ENCODE data around the gene EDA. TPM values are rescaled to one million over a fixed set of nuclear protein-coding genes. Genes with fewer than 3 reads are reported as not detected.

The EDA gene
- total RNA-seq, 2 experiments from 2014 or later = 1.8 to 3.9 TPM

DNA sequence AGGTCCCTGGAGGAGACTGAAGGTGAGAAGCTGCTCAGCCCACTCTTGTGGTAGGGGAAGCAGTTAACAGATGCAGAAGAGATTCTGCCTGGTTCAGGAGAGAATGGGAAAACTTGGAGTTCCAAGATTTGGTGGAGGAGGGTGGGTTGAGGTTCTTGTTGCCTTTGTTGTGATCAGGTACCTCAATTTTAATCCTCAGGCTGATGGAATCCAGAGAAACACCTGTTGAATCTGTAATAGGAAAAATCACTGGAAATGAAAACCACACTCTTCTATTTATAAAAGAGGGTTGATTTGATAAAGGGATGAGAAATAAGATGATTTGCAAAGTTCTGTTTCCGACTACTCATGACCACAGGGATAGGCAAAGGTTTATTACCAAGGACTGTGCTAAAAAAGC lies 132.1 kb downstream of the EDA start:
- no peaks in the 10 kb centered on the region for H3K9me2 ChIP-seq (ENCODE audit: insufficient read depth, low read length)
- H3K79me2 ChIP-seq (ENCODE audit: insufficient read depth, low read depth, low read length) = no peaks in the 10 kb centered on the region
- no peak overlapping the region for H3K4me2 ChIP-seq (ENCODE audit: low read length)
- intact Hi-C loops (cut with micrococcal nuclease; ENCODE audit: unreplicated experiment) = no loop called here
- CTCF ChIA-PET (ENCODE audit: unreplicated experiment) = no interaction called here
- no TSS peak for BruUV-seq (replicated peaks)
- H3K9me3 ChIP-seq (ENCODE audit: low read length) = no peaks in the 10 kb centered on the region
- H4K20me1 ChIP-seq (ENCODE audit: insufficient read depth, low read length) = no peaks in the 10 kb centered on the region
- POLR2A ChIA-PET = interaction anchor here (0.5 kb wide), 1 partner anchor 12 kb away, joined by 4 read pairs; no protein-coding TSS in a partner anchor
- H2AFZ ChIP-seq (ENCODE audit: low read length) = no peak overlapping the region
- H3K4me1 ChIP-seq (ENCODE audit: insufficient read depth, low read length, poor library complexity, severe bottlenecking) = no peaks in the 10 kb centered on the region
- TF ChIP-seq EZH2phosphoT487 (IDR thresholded peaks at IDR 0.05; ENCODE audit: borderline replicate concordance, low read depth, low read length) = no peak
- TF ChIP-seq, protein P1, sequence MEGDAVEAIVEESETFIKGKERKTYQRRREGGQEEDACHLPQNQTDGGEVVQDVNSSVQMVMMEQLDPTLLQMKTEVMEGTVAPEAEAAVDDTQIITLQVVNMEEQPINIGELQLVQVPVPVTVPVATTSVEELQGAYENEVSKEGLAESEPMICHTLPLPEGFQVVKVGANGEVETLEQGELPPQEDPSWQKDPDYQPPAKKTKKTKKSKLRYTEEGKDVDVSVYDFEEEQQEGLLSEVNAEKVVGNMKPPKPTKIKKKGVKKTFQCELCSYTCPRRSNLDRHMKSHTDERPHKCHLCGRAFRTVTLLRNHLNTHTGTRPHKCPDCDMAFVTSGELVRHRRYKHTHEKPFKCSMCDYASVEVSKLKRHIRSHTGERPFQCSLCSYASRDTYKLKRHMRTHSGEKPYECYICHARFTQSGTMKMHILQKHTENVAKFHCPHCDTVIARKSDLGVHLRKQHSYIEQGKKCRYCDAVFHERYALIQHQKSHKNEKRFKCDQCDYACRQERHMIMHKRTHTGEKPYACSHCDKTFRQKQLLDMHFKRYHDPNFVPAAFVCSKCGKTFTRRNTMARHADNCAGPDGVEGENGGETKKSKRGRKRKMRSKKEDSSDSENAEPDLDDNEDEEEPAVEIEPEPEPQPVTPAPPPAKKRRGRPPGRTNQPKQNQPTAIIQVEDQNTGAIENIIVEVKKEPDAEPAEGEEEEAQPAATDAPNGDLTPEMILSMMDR (conservative IDR thresholded peaks at IDR 0.05; ENCODE audit: low read length) = no peak
- no peak overlapping the region for H3K4me3 ChIP-seq (ENCODE audit: low read depth, low read length, poor library complexity, severe bottlenecking)
- DNase-seq (ENCODE audit: low spot score) = no peak
- no peaks in the 10 kb centered on the region for H3K36me3 ChIP-seq (ENCODE audit: insufficient read depth, low read length)
- no peak overlapping the region for H3K27ac ChIP-seq (ENCODE audit: low read depth, low read length, poor library complexity, severe bottlenecking)

DNA sequence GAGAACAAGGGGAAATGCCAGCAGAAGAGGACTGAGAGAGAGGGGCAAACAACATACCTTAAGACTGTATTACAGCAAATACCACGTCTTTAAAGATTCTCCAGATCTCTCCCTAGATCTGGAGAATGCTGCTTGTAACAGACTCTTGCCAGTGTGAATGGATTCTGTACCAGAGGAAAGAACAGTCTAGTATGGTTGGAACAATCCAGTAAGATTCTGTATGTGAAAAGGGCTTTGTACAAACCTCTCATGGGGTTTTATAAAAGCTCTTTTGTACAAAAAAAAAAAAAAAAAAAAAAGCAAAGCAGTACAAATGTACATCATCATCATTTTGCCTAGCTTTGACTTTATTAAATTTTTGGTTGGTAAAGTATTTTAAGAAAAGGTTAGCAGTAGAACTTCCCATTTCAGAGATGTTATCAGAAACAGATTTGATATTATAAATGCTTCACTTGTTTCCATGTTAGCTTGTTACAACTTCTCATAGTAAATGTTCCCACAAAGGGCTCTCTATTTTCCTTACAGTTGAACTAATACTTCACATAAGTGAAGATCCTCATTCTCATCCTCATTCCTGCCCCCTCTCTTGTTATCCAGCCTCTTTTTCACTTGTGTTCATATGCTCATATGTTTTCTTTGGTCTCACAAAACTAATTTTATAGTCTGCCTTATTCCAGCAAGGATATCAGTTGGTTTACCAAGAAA lies 144.2 kb downstream of the EDA start:
- Histone ChIP-seq H3K36me3 (ENCODE audit: insufficient read depth, low read length) (no peaks in the 10 kb centered on the region), H3K4me1 (ENCODE audit: insufficient read depth, low read length, poor library complexity, severe bottlenecking) (no peaks in the 10 kb centered on the region), H3K9me3 (ENCODE audit: low read length) (no peaks in the 10 kb centered on the region), H3K4me2 (ENCODE audit: low read length) (no peak overlapping the region), H3K27ac (ENCODE audit: low read depth, low read length, poor library complexity, severe bottlenecking) (no peak overlapping the region), H3K9me2 (ENCODE audit: insufficient read depth, low read length) (no peaks in the 10 kb centered on the region), H2AFZ (ENCODE audit: low read length) (no peak overlapping the region), H3K79me2 (ENCODE audit: insufficient read depth, low read depth, low read length) (no peaks in the 10 kb centered on the region), H3K4me3 (ENCODE audit: low read depth, low read length, poor library complexity, severe bottlenecking) (no peak overlapping the region), H4K20me1 (ENCODE audit: insufficient read depth, low read length) (no peaks in the 10 kb centered on the region)
- ChIA-PET POLR2A (interaction anchor here (0.6 to 0.7 kb wide), 3 partner anchors 12 to 851 kb away, joined by 3 to 8 read pairs (median 4); no protein-coding TSS in a partner anchor), CTCF (ENCODE audit: unreplicated experiment) (no interaction called here)
- TF ChIP-seq EZH2phosphoT487 (IDR thresholded peaks at IDR 0.05; ENCODE audit: borderline replicate concordance, low read depth, low read length) = no peak
- intact Hi-C loops (cut with micrococcal nuclease; ENCODE audit: unreplicated experiment) = no loop called here
- no TSS peak for BruUV-seq (replicated peaks)
- DNase-seq (ENCODE audit: low spot score) = no peak

DNA sequence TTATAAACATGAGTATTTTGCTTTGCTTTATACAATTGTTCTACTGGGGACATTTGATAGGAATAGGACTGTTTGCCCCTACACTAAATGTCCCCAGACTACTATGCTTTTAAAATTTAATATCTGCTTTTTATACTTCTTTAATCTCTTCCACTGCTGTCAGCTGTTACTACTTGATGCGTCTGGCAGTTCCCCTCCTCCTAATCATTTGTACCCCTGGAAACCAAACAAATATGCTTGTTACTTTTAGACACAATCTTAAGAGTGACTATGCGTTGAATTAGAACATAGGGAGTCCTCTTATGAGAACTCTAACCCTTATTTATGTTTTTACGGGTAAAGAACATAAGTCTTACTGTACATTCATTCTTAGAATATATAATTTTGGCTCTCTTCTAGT lies 145.7 kb downstream of the EDA start:
- H3K4me3 ChIP-seq (ENCODE audit: low read depth, low read length, poor library complexity, severe bottlenecking) = no peak overlapping the region
- no peak overlapping the region for H3K27ac ChIP-seq (ENCODE audit: low read depth, low read length, poor library complexity, severe bottlenecking)
- H4K20me1 ChIP-seq (ENCODE audit: insufficient read depth, low read length) = no peaks in the 10 kb centered on the region
- H3K9me2 ChIP-seq (ENCODE audit: insufficient read depth, low read length) = no peaks in the 10 kb centered on the region
- no peaks in the 10 kb centered on the region for H3K4me1 ChIP-seq (ENCODE audit: insufficient read depth, low read length, poor library complexity, severe bottlenecking)
- no peak overlapping the region for H3K4me2 ChIP-seq (ENCODE audit: low read length)
- no peaks in the 10 kb centered on the region for H3K9me3 ChIP-seq (ENCODE audit: low read length)
- no peaks in the 10 kb centered on the region for H3K79me2 ChIP-seq (ENCODE audit: insufficient read depth, low read depth, low read length)
- POLR2A ChIA-PET = no interaction called here
- intact Hi-C loops (cut with micrococcal nuclease; ENCODE audit: unreplicated experiment) = no loop called here
- no peak overlapping the region for H2AFZ ChIP-seq (ENCODE audit: low read length)
- no peak for DNase-seq (ENCODE audit: low spot score)
- no peak for TF ChIP-seq EZH2phosphoT487 (IDR thresholded peaks at IDR 0.05; ENCODE audit: borderline replicate concordance, low read depth, low read length)
- CTCF ChIA-PET (ENCODE audit: unreplicated experiment) = no interaction called here
- BruUV-seq (replicated peaks) = no TSS peak
- no peaks in the 10 kb centered on the region for H3K36me3 ChIP-seq (ENCODE audit: insufficient read depth, low read length)

Data from OCI-LY7 (cell line).